ENCODE results near the gene MAVS.

Gene MAVS

GRCh38 chr20:3922223-3922982 is 75.8 kb downstream of the MAVS start:
- Histone ChIP-seq H3K4me3 (ENCODE audit: low read depth, low read length) (no peak overlapping the region), H3K4me1 (no peaks in the 10 kb centered on the region; the same call in 1 of the 2 replicates), H3K27me3 (no peaks in the 10 kb centered on the region), H3K36me3 (peaks cover 54% of the 10 kb centered on the region), H3K9me3 (no peaks in the 10 kb centered on the region)
- TF ChIP-seq, protein P1, sequence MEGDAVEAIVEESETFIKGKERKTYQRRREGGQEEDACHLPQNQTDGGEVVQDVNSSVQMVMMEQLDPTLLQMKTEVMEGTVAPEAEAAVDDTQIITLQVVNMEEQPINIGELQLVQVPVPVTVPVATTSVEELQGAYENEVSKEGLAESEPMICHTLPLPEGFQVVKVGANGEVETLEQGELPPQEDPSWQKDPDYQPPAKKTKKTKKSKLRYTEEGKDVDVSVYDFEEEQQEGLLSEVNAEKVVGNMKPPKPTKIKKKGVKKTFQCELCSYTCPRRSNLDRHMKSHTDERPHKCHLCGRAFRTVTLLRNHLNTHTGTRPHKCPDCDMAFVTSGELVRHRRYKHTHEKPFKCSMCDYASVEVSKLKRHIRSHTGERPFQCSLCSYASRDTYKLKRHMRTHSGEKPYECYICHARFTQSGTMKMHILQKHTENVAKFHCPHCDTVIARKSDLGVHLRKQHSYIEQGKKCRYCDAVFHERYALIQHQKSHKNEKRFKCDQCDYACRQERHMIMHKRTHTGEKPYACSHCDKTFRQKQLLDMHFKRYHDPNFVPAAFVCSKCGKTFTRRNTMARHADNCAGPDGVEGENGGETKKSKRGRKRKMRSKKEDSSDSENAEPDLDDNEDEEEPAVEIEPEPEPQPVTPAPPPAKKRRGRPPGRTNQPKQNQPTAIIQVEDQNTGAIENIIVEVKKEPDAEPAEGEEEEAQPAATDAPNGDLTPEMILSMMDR (IDR thresholded peaks at IDR 0.05; ENCODE audit: low read depth, low read length), result no peak
- DNase-seq, result no peak

DNA sequence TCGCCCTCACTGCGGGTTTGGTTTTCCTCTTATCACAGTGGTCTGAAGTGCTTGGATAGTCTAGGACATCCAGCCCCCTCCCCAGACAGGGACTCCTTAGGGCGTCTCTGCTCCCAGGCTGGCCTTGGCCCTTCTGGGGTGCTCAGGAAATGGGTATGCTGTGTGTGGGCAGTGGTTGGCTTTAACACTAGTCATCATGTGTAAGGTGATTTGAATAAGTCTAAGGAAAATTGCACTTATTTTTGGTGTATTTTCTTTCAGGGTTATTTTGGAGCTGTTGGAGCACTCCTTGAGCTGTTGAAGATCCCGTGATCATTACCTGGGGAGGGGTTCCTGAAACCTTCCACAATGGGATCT is 76.3 kb downstream of the MAVS start:
- H3K4me3 ChIP-seq (ENCODE audit: low read depth, low read length), result no peak overlapping the region
- TF ChIP-seq, protein P1 (IDR thresholded peaks at IDR 0.05; ENCODE audit: low read depth, low read length), result no peak
- no peak for DNase-seq

DNA sequence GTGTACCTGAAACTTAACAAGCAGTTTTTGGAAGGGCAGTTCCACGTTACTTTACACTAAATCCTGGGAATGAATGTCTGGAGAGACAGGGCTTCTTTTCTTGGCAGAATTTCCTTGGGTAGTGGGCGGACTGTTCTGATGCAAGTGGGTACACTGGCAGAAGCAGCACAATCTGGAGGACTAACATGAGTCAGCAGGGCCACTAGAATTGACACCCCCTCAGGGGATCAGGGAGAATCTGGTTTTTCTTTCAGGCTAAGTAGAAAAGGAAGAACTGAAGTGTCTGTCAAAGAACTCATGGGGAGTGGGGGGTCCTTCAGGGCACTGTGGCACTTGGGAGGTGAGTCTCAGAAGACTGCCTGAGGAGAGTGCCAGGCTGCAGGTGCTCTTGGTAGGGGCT is 77.2 kb downstream of the MAVS start:
- Histone ChIP-seq H3K4me1 (no peaks in the 10 kb centered on the region; the same call in 1 of the 2 replicates), H3K4me3 (ENCODE audit: low read depth, low read length) (no peak overlapping the region), H3K36me3 (peaks cover 48% of the 10 kb centered on the region), H3K9me3 (no peaks in the 10 kb centered on the region), H3K27me3 (no peaks in the 10 kb centered on the region)
- TF ChIP-seq, protein P1 (IDR thresholded peaks at IDR 0.05; ENCODE audit: low read depth, low read length), result no peak
- no peak for DNase-seq

More for the DNA sequence above, 76.3 kb downstream of the MAVS start:
- Histone ChIP-seq H3K36me3 (peaks cover 54% of the 10 kb centered on the region), H3K9me3 (no peaks in the 10 kb centered on the region), H3K27me3 (no peaks in the 10 kb centered on the region), H3K4me1 (no peaks in the 10 kb centered on the region; the same call in 1 of the 2 replicates)

DNA sequence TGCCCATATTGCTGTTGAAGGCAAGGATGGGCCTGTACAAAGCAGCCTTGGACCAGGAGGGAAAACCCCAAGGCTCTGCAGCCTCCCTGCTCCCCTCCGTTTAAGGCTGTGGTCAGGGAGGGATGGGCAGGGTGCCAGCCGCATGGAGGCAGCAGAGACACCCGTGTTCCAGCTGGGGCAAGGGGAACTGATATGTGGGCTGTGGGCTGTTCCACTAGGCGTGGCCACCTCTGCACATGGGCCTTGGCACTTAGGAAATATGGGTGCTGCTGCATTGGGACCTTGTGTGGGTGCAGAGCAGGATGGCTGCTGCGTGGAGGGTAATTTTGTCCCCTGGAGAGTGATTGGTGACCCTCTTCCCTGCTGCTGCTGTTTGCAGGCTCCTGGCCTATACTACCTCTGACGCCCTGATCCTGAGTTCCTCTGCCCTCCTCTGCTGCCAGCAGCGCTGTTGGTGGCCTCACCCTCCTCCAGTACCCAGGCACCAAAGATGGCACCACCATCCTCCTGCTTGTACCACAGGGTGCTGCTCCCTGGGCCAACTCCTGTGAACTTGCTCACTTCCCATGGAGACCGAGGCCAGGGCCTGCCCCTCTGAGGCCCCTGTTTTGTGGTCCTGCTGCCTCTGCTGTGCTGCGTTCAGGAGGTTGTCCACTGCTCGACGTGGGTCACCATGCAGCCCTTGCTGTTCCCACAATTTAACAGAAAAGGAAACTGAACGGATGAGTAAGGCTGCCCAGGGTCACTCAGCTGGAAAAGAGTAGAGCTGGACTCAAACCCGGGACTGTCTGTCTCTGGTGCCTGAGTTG is 77.9 kb downstream of the MAVS start:
- Histone ChIP-seq H3K4me3 (ENCODE audit: low read depth, low read length) (no peak overlapping the region), H3K4me1 (no peaks in the 10 kb centered on the region; the same call in 1 of the 2 replicates), H3K36me3 (peaks cover 43% of the 10 kb centered on the region), H3K9me3 (no peaks in the 10 kb centered on the region), H3K27me3 (no peaks in the 10 kb centered on the region)
- TF ChIP-seq, protein P1 (IDR thresholded peaks at IDR 0.05; ENCODE audit: low read depth, low read length), result no peak
- DNase-seq, result peak; percentile 33

GRCh38 chr20:3925113-3925695 is 78.6 kb downstream of the MAVS start:
- TF ChIP-seq, protein P1 (IDR thresholded peaks at IDR 0.05; ENCODE audit: low read depth, low read length), result no peak
- H3K4me3 ChIP-seq (ENCODE audit: low read depth, low read length), result no peak overlapping the region
- no peaks in the 10 kb centered on the region for H3K27me3 ChIP-seq
- H3K9me3 ChIP-seq, result no peaks in the 10 kb centered on the region
- no peaks in the 10 kb centered on the region; the same call in 1 of the 2 replicates for H3K4me1 ChIP-seq
- DNase-seq, result no peak
- peaks cover 36% of the 10 kb centered on the region for H3K36me3 ChIP-seq
